Esophagus (tissue), 2 donors: ENCODE data around the gene CD200. TPM values are rescaled to one million over a fixed set of nuclear protein-coding genes. Genes with fewer than 3 reads are reported as not detected.

Experiments used
- H3K27ac ChIP-seq, 2 donors: one replicate each; pipeline ENCODE4 v1.5.1; 2013; ENCODE audit warnings: low read depth in 2 of 2, mild to moderate bottlenecking in 2 of 2, inconsistent platforms in 1 of 2, low read length in 1 of 2, moderate library complexity in 1 of 2
- H3K27me3 ChIP-seq, 2 donors: one replicate each; pipeline ENCODE4 v1.6.1; 2013; ENCODE audit warnings: low read length in 2 of 2, control low read depth in 1 of 2, mild to moderate bottlenecking in 1 of 2; ENCODE audit not compliant: insufficient read depth in 2 of 2, control insufficient read depth in 1 of 2
- H3K36me3 ChIP-seq, 2 donors: one replicate each; pipeline ENCODE4 v1.6.1; 2013; ENCODE audit warnings: low read length in 1 of 2; ENCODE audit not compliant: control insufficient read depth in 2 of 2, insufficient read depth in 2 of 2
- H3K4me1 ChIP-seq, 2 donors: one replicate each; pipeline ENCODE4 v1.6.1; 2013; ENCODE audit warnings: low read length in 1 of 2; ENCODE audit not compliant: control insufficient read depth in 2 of 2, insufficient read depth in 2 of 2
- H3K4me3 ChIP-seq, 2 donors: one replicate each; pipeline ENCODE4 v1.5.1; 2013; ENCODE audit warnings: low read length in 2 of 2, mild to moderate bottlenecking in 2 of 2, low read depth in 1 of 2, moderate library complexity in 1 of 2
- H3K9me3 ChIP-seq, 2 donors: one replicate each; pipeline ENCODE4 v1.6.1; 2013; ENCODE audit warnings: mild to moderate bottlenecking in 2 of 2, low read depth in 1 of 2, low read length in 1 of 2, moderate library complexity in 1 of 2; ENCODE audit not compliant: control insufficient read depth in 2 of 2, insufficient read depth in 1 of 2
- WGBS, 2 donors: extraction: QIAGEN DNeasy Blood & Tissue Kit; methylation state at CpG; one replicate each; pipeline ENCODE4 v1.1.7; 2013; 5-methylcytosine and 5-hydroxymethylcytosine counted together
- polyA plus RNA-seq, 2 donors: library from polyadenylated mRNA; stranded (reverse); fragments of 200-250 nt; gene quantifications; one replicate each; pipeline ENCODE4 v1.2.3, GENCODE V29; 2013
- donor health status: healthy with polysubstance abuse.
- donor health status: Bipolar disorder and iron deficiency.

CD200 gene
- polyA plus RNA-seq, 2 donors = 0.90 to 3.0 TPM

GRCh38 chr3:112327371-112327951 is 5.5 kb upstream of the CD200 start:
- Histone ChIP-seq H3K27me3 (no peaks in the 10 kb centered on the region), H3K27ac (no peak overlapping the region), H3K4me1 (no peaks in the 10 kb centered on the region), H3K4me3 (no peak overlapping the region), H3K9me3 (no peaks in the 10 kb centered on the region), H3K36me3 (no peaks in the 10 kb centered on the region)
- WGBS, 2 donors = 0 to 3% methylated on average over 2 of the region's 2 CpGs

GRCh38 chr3:112331851-112332250 is 1.1 kb upstream of the CD200 start:
- WGBS, 2 donors = 85 to 89% methylated on average over 4 of the region's 4 CpGs
- Histone ChIP-seq H3K36me3 (no peaks in the 10 kb centered on the region), H3K4me1 (peaks cover 0 to 3% of the 10 kb centered on the region in 2 donors), H3K27me3 (no peaks in the 10 kb centered on the region), H3K4me3 (no peak overlapping the region), H3K9me3 (no peaks in the 10 kb centered on the region), H3K27ac (no peak overlapping the region)

- no peaks in the 10 kb centered on the region for H3K36me3 ChIP-seq
- no peaks in the 10 kb centered on the region for H3K9me3 ChIP-seq
- H3K27ac ChIP-seq = peak overlapping the region; percentile 77 to 82
- H3K4me1 ChIP-seq = peaks cover 0 to 3% of the 10 kb centered on the region in 2 donors
- no peaks in the 10 kb centered on the region for H3K27me3 ChIP-seq
- peak overlapping the region; percentile 53 to 56 for H3K4me3 ChIP-seq
- WGBS, 2 donors = 6 to 9% methylated on average over 23 of the region's 23 CpGs
Measured at GRCh38 chr3:112333381-112334317, 693 bp downstream of the CD200 start.

GRCh38 chr3:112334691-112335433 is 1.9 kb downstream of the CD200 start:
- H3K4me1 ChIP-seq = peaks cover 0 to 3% of the 10 kb centered on the region in 2 donors
- WGBS, 2 donors = 52 to 56% methylated on average over 6 of the region's 6 CpGs
- H3K36me3 ChIP-seq = no peaks in the 10 kb centered on the region
- H3K4me3 ChIP-seq = no peak overlapping the region
- no peaks in the 10 kb centered on the region for H3K9me3 ChIP-seq
- H3K27ac ChIP-seq = no peak overlapping the region
- H3K27me3 ChIP-seq = no peaks in the 10 kb centered on the region

GRCh38 chr3:112335434-112335781 is 2.5 kb downstream of the CD200 start:
- Histone ChIP-seq H3K27me3 (no peaks in the 10 kb centered on the region), H3K4me1 (peaks cover 0 to 3% of the 10 kb centered on the region in 2 donors), H3K4me3 (no peak overlapping the region), H3K36me3 (no peaks in the 10 kb centered on the region), H3K9me3 (no peaks in the 10 kb centered on the region), H3K27ac (no peak overlapping the region)
- WGBS, 2 donors = 92 to 93% methylated on average over 2 of the region's 2 CpGs

GRCh38 chr3:112338021-112338726 is 5.2 kb downstream of the CD200 start:
- Histone ChIP-seq H3K27me3 (no peaks in the 10 kb centered on the region), H3K36me3 (no peaks in the 10 kb centered on the region), H3K4me3 (no peak overlapping the region), H3K4me1 (no peaks in the 10 kb centered on the region), H3K27ac (peak overlapping the region in 1 of 2 donors; percentile 15), H3K9me3 (no peaks in the 10 kb centered on the region)
- 69 to 70% methylated on average over 6 of the region's 6 CpGs for WGBS, 2 donors

GRCh38 chr3:112338727-112339056 is 5.7 kb downstream of the CD200 start:
- WGBS, 2 donors = 53 to 55% methylated on average over 2 of the region's 2 CpGs
- H3K36me3 ChIP-seq = no peaks in the 10 kb centered on the region
- H3K27me3 ChIP-seq = no peaks in the 10 kb centered on the region
- no peaks in the 10 kb centered on the region for H3K4me1 ChIP-seq
- no peaks in the 10 kb centered on the region for H3K9me3 ChIP-seq
- H3K4me3 ChIP-seq = no peak overlapping the region
- H3K27ac ChIP-seq = no peak overlapping the region

- H3K27me3 ChIP-seq = no peaks in the 10 kb centered on the region
- no peaks in the 10 kb centered on the region for H3K36me3 ChIP-seq
- no peaks in the 10 kb centered on the region for H3K4me1 ChIP-seq
- H3K27ac ChIP-seq = no peak overlapping the region
- no peaks in the 10 kb centered on the region for H3K9me3 ChIP-seq
- H3K4me3 ChIP-seq = no peak overlapping the region
Measured at GRCh38 chr3:112339134-112339533, 6.2 kb downstream of the CD200 start.

- 83 to 94% methylated on average over 2 of the region's 2 CpGs for WGBS, 2 donors
- Histone ChIP-seq H3K9me3 (no peaks in the 10 kb centered on the region), H3K36me3 (no peaks in the 10 kb centered on the region), H3K4me1 (no peaks in the 10 kb centered on the region), H3K4me3 (no peak overlapping the region), H3K27ac (no peak overlapping the region), H3K27me3 (no peaks in the 10 kb centered on the region)
Measured at GRCh38 chr3:112339609-112340008, 6.7 kb downstream of the CD200 start.
